IMR-90 (cell line): Measurements from ENCODE around the gene NACC2. TPM values are rescaled to one million over a fixed set of nuclear protein-coding genes. Genes with fewer than 3 reads are reported as not detected.

Source experiments
- ATAC-seq: fragments of 200-7000 bp; cut with Tn5 transposase; 2 replicates; pipeline ENCODE4 v1.9.1; 2020; ENCODE audit warnings: low read depth, mild to moderate bottlenecking, moderate library complexity
- BruUV-seq: library from RNA; stranded (reverse); fragments of 400-500 nt; replicated peaks from 2 replicates; lab custom pipeline; 2021; lab: Mats Ljungman, UMichigan
- CTCF ChIA-PET: fragments of 300-600 bp; formaldehyde crosslinking; extraction: SDS; loops from one replicate; lab custom pipeline; 2021; ENCODE audit warnings: antibody characterized with exemption; lab: Yijun Ruan, JAX
- POLR2A ChIA-PET: fragments of 300-600 bp; sonication (Branson Sonifier 250); formaldehyde crosslinking; loops from one replicate; lab custom pipeline; 2022; ENCODE audit warnings: antibody characterized with exemption; ENCODE audit not compliant: unreplicated experiment; lab: Charles Lee
- DNase-seq: peaks from one replicate; pipeline ENCODE4 v3.0.0; 2013
- H2AFZ ChIP-seq: replicated peaks from 2 replicates; pipeline ENCODE3; 2013; ENCODE audit warnings: low read length, mild to moderate bottlenecking; ENCODE audit not compliant: poor library complexity
- H2AK5ac ChIP-seq: 2 replicates; pipeline ENCODE4 v1.6.1; 2013; ENCODE audit warnings: low read depth, low read length, inconsistent platforms
- H2AK9ac ChIP-seq: replicated peaks from 2 replicates; pipeline ENCODE3; 2013; ENCODE audit warnings: mild to moderate bottlenecking, low read depth, low read length, moderate library complexity; ENCODE audit not compliant: poor library complexity
- H2BK120ac ChIP-seq: 2 replicates; pipeline ENCODE4 v1.6.1; 2013; ENCODE audit warnings: low read depth, low read length, inconsistent platforms
- H2BK15ac ChIP-seq: 3 replicates; pipeline ENCODE4 v1.6.1; 2013; ENCODE audit warnings: low read depth, low read length, inconsistent platforms
- H2BK20ac ChIP-seq: 2 replicates; pipeline ENCODE4 v1.6.1; 2013; ENCODE audit warnings: low read depth, mild to moderate bottlenecking, inconsistent platforms, low read length, moderate library complexity
- H2BK5ac ChIP-seq: 2 replicates; pipeline ENCODE4 v1.6.1; 2013; ENCODE audit warnings: mild to moderate bottlenecking, low read depth, low read length, inconsistent platforms; ENCODE audit not compliant: poor library complexity, severe bottlenecking
- H3K14ac ChIP-seq: replicated peaks from 2 replicates; pipeline ENCODE4 v1.6.1; 2013; ENCODE audit warnings: low read depth, low read length, inconsistent platforms
- H3K18ac ChIP-seq: 2 replicates; pipeline ENCODE4 v1.6.1; 2013; ENCODE audit warnings: low read depth, low read length, control low read depth
- H3K23ac ChIP-seq: 2 replicates; pipeline ENCODE4 v1.6.1; 2013; ENCODE audit warnings: low read depth, low read length, inconsistent platforms
- H3K27ac ChIP-seq: 2 replicates; pipeline ENCODE4 v1.5.1; 2013; ENCODE audit warnings: mild to moderate bottlenecking, control low read depth, low read length; ENCODE audit not compliant: insufficient read depth
- H3K27me3 ChIP-seq: 2 replicates; pipeline ENCODE4 v1.6.1; 2013; ENCODE audit warnings: low read length; ENCODE audit not compliant: control insufficient read depth, insufficient read depth
- H3K36me3 ChIP-seq: 2 replicates; pipeline ENCODE4 v1.6.1; 2013; ENCODE audit warnings: low read length, mixed read lengths; ENCODE audit not compliant: control insufficient read depth, insufficient read depth
- H3K4ac ChIP-seq: 2 replicates; pipeline ENCODE4 v1.6.1; 2013; ENCODE audit warnings: low read depth, low read length, inconsistent platforms
- H3K4me1 ChIP-seq: 2 replicates; pipeline ENCODE4 v1.6.1; 2013; ENCODE audit warnings: low read length, mixed read lengths; ENCODE audit not compliant: control insufficient read depth, insufficient read depth
- H3K4me2 ChIP-seq: 2 replicates; pipeline ENCODE4 v1.6.1; 2013; ENCODE audit warnings: low read depth, mild to moderate bottlenecking, control low read depth, low read length, moderate library complexity
- H3K4me3 ChIP-seq: 2 replicates; pipeline ENCODE4 v1.5.1; 2013; ENCODE audit warnings: low read depth, mild to moderate bottlenecking, control low read depth, low read length, moderate library complexity; ENCODE audit not compliant: insufficient read depth
- H3K56ac ChIP-seq: 2 replicates; pipeline ENCODE4 v1.6.1; 2013; ENCODE audit warnings: low read length, inconsistent platforms; ENCODE audit not compliant: insufficient read depth; ENCODE audit errors: extremely low read depth
- H3K79me1 ChIP-seq, 2 experiments: 2 replicates each; pipeline ENCODE4 v1.6.1; 2013; ENCODE audit warnings: low read length in 2 of 2, inconsistent platforms in 1 of 2, low read depth in 1 of 2
- H3K9ac ChIP-seq: 2 replicates; pipeline ENCODE4 v1.6.1; 2013; ENCODE audit warnings: low read depth, low read length, control low read depth
- H3K9me1 ChIP-seq: 2 replicates; pipeline ENCODE4 v1.6.1; 2013; ENCODE audit warnings: low read length, inconsistent platforms; ENCODE audit not compliant: insufficient read depth
- H3K9me3 ChIP-seq: 2 replicates; pipeline ENCODE4 v1.6.1; 2013; ENCODE audit warnings: low read length; ENCODE audit not compliant: control insufficient read depth, insufficient read depth
- H4K20me1 ChIP-seq: 2 replicates; pipeline ENCODE4 v1.6.1; 2013; ENCODE audit warnings: low read length, inconsistent platforms; ENCODE audit not compliant: insufficient read depth
- H4K5ac ChIP-seq: 2 replicates; pipeline ENCODE4 v1.6.1; 2013; ENCODE audit warnings: mild to moderate bottlenecking, low read depth, low read length, control low read depth
- H4K8ac ChIP-seq, 2 experiments: 2 replicates each; pipeline ENCODE4 v1.6.1; 2013; ENCODE audit warnings: low read depth in 2 of 2, low read length in 2 of 2, control low read depth in 1 of 2, inconsistent platforms in 1 of 2
- H4K91ac ChIP-seq: 2 replicates; pipeline ENCODE4 v1.6.1; 2013; ENCODE audit warnings: low read depth, low read length, inconsistent platforms; ENCODE audit not compliant: insufficient read depth
- BHLHE40 ChIP-seq: fragments of 150-350 bp; IDR thresholded peaks from 2 replicates; pipeline ENCODE4 v1.6.1; 2016; ENCODE audit warnings: mild to moderate bottlenecking, low read depth, low read length
- MXI1 ChIP-seq: IDR thresholded peaks from 2 replicates; pipeline ENCODE4 v1.6.1; 2012; ENCODE audit warnings: low read depth, mild to moderate bottlenecking, low read length, moderate library complexity, borderline replicate concordance
- RAD21 ChIP-seq: IDR thresholded peaks from 2 replicates; pipeline ENCODE4 v1.6.1; 2012; ENCODE audit warnings: low read length, improper control_type of control experiment
- RCOR1 ChIP-seq: IDR thresholded peaks from 2 replicates; pipeline ENCODE4 v1.6.1; 2012; ENCODE audit warnings: mild to moderate bottlenecking, low read length, improper control_type of control experiment; ENCODE audit not compliant: insufficient replicate concordance
- WGBS, 2 experiments: methylation state at CpG; one replicate each; pipeline versions ENCODE4 v1.1.5 to v1.1.7; 2013; ENCODE audit warnings: missing lambda C conversion rate in 2 of 2; ENCODE audit not compliant: insufficient read length in 1 of 2; ENCODE audit errors: extremely low coverage in 2 of 2; 5-methylcytosine and 5-hydroxymethylcytosine counted together
- dilution Hi-C: fragments of 300-500 bp; cut with HindIII; formaldehyde crosslinking; loops from one replicate; pipeline ENCODE4 v1.14.3; 2018; ENCODE audit warnings: low sequenced_read_pairs; ENCODE audit not compliant: unreplicated experiment
- in situ Hi-C: fragments of 300-500 bp; cut with MboI; formaldehyde crosslinking; loops from 3 replicates; pipeline ENCODE4 v1.14.3; 2019; ENCODE audit warnings: low sequenced_read_pairs, inconsistent platforms, mixed read lengths
- intact Hi-C: fragments of 100-400 bp; cut with micrococcal nuclease; formaldehyde crosslinking; loops from 2 replicates; pipeline ENCODE4 v1.10.0; 2022
- polyA plus RNA-seq, 3 experiments: library from polyadenylated mRNA; depleted of rRNA; stranded (reverse); fragments of >200 nt; gene quantifications; 2 replicates each; pipeline ENCODE4 v1.2.3, GENCODE V29; 2012; ENCODE audit warnings: low replicate concordance in 1 of 3
- total RNA-seq: library from RNA; depleted of rRNA; stranded (reverse); fragments of >200 nt; gene quantifications from 2 replicates; pipeline ENCODE4 v1.2.3, GENCODE V29; 2012
- TF ChIP-seq, protein P1 (sequence below): conservative IDR thresholded peaks from 2 replicates; pipeline ENCODE4 v1.5.1; 2012; ENCODE audit warnings: mild to moderate bottlenecking, low read depth, low read length, improper control_type of control experiment
- TF ChIP-seq, protein P2 (sequence below): fragments of 150-350 bp; IDR thresholded peaks from 2 replicates; pipeline ENCODE4 v1.6.1; 2017; ENCODE audit warnings: mild to moderate bottlenecking, antibody characterized with exemption, low read length, low read depth

Gene NACC2
- total and polyA plus RNA-seq, 2 of the 4 experiments (the other 2 are of a cell fraction), result 7.9 to 19.0 TPM

DNA sequence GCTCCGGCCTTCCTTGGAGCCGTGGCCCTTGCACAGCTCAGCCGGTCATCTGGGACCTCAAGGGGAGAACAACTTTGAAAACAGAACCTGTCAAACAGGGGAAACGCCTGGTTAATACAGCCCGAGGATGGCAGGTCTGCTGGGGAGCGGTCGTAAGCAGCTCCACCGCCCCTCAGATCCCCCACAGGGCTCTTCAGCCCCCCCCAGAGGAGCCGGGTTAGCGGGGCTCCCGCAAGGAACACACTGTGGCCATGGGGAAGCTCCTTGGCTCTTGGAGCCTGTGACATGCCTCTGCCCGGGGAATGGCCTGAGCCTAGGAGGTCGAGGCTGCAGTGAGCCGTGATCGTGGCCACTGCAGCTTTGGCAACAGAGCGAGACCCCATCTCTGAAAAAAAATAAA is 16.8 kb upstream of the NACC2 start:
- ATAC-seq, result no peak
- Histone ChIP-seq H3K9me3 (no peaks in the 10 kb centered on the region), H3K56ac (no peak overlapping the region), H2AK9ac (no peak overlapping the region), H3K4me1 (peaks cover 13% of the 10 kb centered on the region), H3K9ac (no peak overlapping the region), H4K8ac (no peak overlapping the region), H3K9me1 (peaks cover 8% of the 10 kb centered on the region), H2AK5ac (no peak overlapping the region), H3K36me3 (peaks cover 15% of the 10 kb centered on the region; the same call in 1 of the 2 replicates), H2BK5ac (no peak overlapping the region), H3K18ac (no peak overlapping the region), H3K14ac (no peak overlapping the region), H3K4ac (no peak overlapping the region; the same call in 1 of the 2 replicates), H4K5ac (no peak overlapping the region), H3K27ac (no peak overlapping the region), H3K23ac (no peak overlapping the region), H4K91ac (no peak overlapping the region), H3K4me3 (no peak overlapping the region), H2BK15ac (no peak overlapping the region), H3K79me1 (peaks cover under 1 to 17% of the 10 kb centered on the region in 2 experiments; a peak in 3 of 4 replicates), H3K27me3 (no peaks in the 10 kb centered on the region), H4K20me1 (no peaks in the 10 kb centered on the region), H2BK120ac (no peak overlapping the region), H2BK20ac (no peak overlapping the region), H3K4me2 (no peak overlapping the region), H2AFZ (no peak overlapping the region)
- 90% methylated on average over 8 of the region's 16 CpGs; no CpG with 5 or more reads in 1 of the 2 experiments for WGBS, 2 experiments
- in situ Hi-C loops, result no loop called here
- ChIA-PET CTCF (interaction anchor here (0.6 kb wide), 1 partner anchor 201 kb away, joined by 5 read pairs; no protein-coding TSS in a partner anchor), POLR2A (interaction anchor here (0.9 kb wide), 1 partner anchor 16 kb away, joined by 3 read pairs; no protein-coding TSS in a partner anchor)
- dilution Hi-C loops, result no loop called here
- intact Hi-C loops, result no loop called here
- DNase-seq, result no peak
- TF ChIP-seq BHLHE40, result no peak
- no peak for TF ChIP-seq RCOR1
- TF ChIP-seq, protein P1, sequence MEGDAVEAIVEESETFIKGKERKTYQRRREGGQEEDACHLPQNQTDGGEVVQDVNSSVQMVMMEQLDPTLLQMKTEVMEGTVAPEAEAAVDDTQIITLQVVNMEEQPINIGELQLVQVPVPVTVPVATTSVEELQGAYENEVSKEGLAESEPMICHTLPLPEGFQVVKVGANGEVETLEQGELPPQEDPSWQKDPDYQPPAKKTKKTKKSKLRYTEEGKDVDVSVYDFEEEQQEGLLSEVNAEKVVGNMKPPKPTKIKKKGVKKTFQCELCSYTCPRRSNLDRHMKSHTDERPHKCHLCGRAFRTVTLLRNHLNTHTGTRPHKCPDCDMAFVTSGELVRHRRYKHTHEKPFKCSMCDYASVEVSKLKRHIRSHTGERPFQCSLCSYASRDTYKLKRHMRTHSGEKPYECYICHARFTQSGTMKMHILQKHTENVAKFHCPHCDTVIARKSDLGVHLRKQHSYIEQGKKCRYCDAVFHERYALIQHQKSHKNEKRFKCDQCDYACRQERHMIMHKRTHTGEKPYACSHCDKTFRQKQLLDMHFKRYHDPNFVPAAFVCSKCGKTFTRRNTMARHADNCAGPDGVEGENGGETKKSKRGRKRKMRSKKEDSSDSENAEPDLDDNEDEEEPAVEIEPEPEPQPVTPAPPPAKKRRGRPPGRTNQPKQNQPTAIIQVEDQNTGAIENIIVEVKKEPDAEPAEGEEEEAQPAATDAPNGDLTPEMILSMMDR, result no peak
- no peak for TF ChIP-seq MXI1
- TF ChIP-seq, protein P2, sequence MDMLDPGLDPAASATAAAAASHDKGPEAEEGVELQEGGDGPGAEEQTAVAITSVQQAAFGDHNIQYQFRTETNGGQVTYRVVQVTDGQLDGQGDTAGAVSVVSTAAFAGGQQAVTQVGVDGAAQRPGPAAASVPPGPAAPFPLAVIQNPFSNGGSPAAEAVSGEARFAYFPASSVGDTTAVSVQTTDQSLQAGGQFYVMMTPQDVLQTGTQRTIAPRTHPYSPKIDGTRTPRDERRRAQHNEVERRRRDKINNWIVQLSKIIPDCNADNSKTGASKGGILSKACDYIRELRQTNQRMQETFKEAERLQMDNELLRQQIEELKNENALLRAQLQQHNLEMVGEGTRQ, result no peak
- no peak for TF ChIP-seq RAD21
- no TSS peak for BruUV-seq
